Smooth muscle cell (in vitro differentiated cells): ENCODE data around the gene LSAMP. TPM values are rescaled to one million over a fixed set of nuclear protein-coding genes. Genes with fewer than 3 reads are reported as not detected.

Experiments used
- DNase-seq: peaks from one replicate; lab custom pipeline; 2025; ENCODE audit not compliant: unreplicated experiment; lab: John Stamatoyannopoulos, UW
- H2AFZ ChIP-seq: fragments of 200-600 bp; sonication (generic); 2 replicates; pipeline ENCODE4 v1.6.0; 2016; ENCODE audit warnings: antibody characterized with exemption, low read depth, mild to moderate bottlenecking
- H3F3A ChIP-seq: fragments of 200-600 bp; sonication (generic); 2 replicates; pipeline ENCODE4 v1.6.0; 2017; ENCODE audit warnings: antibody characterized with exemption, low read depth
- H3K27ac ChIP-seq: fragments of 200-600 bp; sonication (generic); 2 replicates; pipeline ENCODE4 v1.5.1; 2016; ENCODE audit warnings: low read depth, mild to moderate bottlenecking
- H3K27me3 ChIP-seq: fragments of 200-600 bp; sonication (generic); 2 replicates; pipeline ENCODE4 v1.6.1; 2016; ENCODE audit warnings: low read depth, mild to moderate bottlenecking
- H3K36me3 ChIP-seq: fragments of 200-600 bp; sonication (generic); 2 replicates; pipeline ENCODE4 v1.5.1; 2016; ENCODE audit warnings: low read depth
- H3K4me1 ChIP-seq: fragments of 200-600 bp; sonication (generic); 2 replicates; pipeline ENCODE4 v1.5.1; 2016; ENCODE audit warnings: low read depth
- H3K4me2 ChIP-seq: fragments of 200-600 bp; sonication (generic); 2 replicates; pipeline ENCODE4 v1.6.0; 2016; ENCODE audit warnings: mild to moderate bottlenecking
- H3K4me3 ChIP-seq: fragments of 200-600 bp; sonication (generic); 2 replicates; pipeline ENCODE4 v1.5.1; 2016; ENCODE audit warnings: mild to moderate bottlenecking
- H3K79me2 ChIP-seq: fragments of 200-600 bp; sonication (generic); 2 replicates; pipeline ENCODE4 v1.6.0; 2016; ENCODE audit warnings: low read depth, mild to moderate bottlenecking
- H3K9ac ChIP-seq: fragments of 200-600 bp; sonication (generic); 2 replicates; pipeline ENCODE4 v1.6.0; 2016; ENCODE audit warnings: low read depth
- H3K9me3 ChIP-seq: fragments of 200-600 bp; sonication (generic); replicated peaks from 2 replicates; pipeline ENCODE4 v1.5.1; 2016; ENCODE audit warnings: low read depth
- H4K20me1 ChIP-seq: fragments of 200-600 bp; sonication (generic); 2 replicates; pipeline ENCODE4 v1.6.0; 2016; ENCODE audit warnings: low read depth
- WGBS: methylation state at CpG from one replicate; pipeline ENCODE4 v1.1.7; 2016; ENCODE audit warnings: low lambda C conversion rate; 5-methylcytosine and 5-hydroxymethylcytosine counted together
- polyA plus RNA-seq: library from polyadenylated mRNA; unstranded; fragments of >200 nt; fragmentation: Nextera tagmentation; extraction: Ambion mirVana; gene quantifications from 2 replicates; pipeline ENCODE4 v1.2.1, GENCODE V29; 2016
- total RNA-seq: library from RNA; depleted of rRNA; stranded (reverse); fragments of >200 nt; gene quantifications from 2 replicates; pipeline ENCODE4 v1.2.3, GENCODE V29; 2014
- TF ChIP-seq, protein P1 (sequence below): fragments of 200-600 bp; sonication (generic); IDR thresholded peaks from 2 replicates; pipeline ENCODE4 v1.5.1; 2017; ENCODE audit warnings: borderline replicate concordance, mild to moderate bottlenecking, antibody characterized with exemption; ENCODE audit not compliant: insufficient read depth, poor library complexity, severe bottlenecking

The LSAMP gene
- total and polyA plus RNA-seq, 2 experiments from 2014 or later: 11.2 to 13.6 TPM

DNA sequence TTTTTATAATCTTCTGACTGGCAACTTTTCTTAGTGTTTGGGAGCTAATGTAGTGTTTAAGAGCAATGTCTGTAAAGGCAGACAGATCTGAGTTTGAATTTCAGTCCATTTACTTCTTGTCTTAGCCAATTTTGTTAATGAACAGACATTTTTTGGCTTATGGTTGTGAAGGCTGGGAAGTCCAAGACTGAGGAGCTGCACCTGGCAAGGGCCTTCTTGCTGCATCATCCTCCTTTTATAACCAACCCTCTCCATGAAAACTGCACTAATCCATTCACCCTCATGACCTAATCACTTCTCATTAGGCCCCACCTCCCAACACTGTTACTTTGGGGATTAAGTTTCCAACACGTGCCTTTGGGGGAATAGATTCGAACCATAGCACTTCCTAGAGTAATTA is 657.5 kb downstream of the LSAMP start:
- Histone ChIP-seq H3K4me2 (no peak overlapping the region), H3K9me3 (no peaks in the 10 kb centered on the region), H3K27me3 (no peaks in the 10 kb centered on the region), H3K4me3 (no peak overlapping the region), H2AFZ (no peak overlapping the region), H3K79me2 (no peaks in the 10 kb centered on the region), H4K20me1 (no peaks in the 10 kb centered on the region), H3K9ac (no peak overlapping the region), H3K36me3 (no peaks in the 10 kb centered on the region), H3K27ac (peak overlapping the region; percentile 97), H3K4me1 (peaks cover 22% of the 10 kb centered on the region), H3F3A (peaks cover 8% of the 10 kb centered on the region)
- TF ChIP-seq, protein P1, sequence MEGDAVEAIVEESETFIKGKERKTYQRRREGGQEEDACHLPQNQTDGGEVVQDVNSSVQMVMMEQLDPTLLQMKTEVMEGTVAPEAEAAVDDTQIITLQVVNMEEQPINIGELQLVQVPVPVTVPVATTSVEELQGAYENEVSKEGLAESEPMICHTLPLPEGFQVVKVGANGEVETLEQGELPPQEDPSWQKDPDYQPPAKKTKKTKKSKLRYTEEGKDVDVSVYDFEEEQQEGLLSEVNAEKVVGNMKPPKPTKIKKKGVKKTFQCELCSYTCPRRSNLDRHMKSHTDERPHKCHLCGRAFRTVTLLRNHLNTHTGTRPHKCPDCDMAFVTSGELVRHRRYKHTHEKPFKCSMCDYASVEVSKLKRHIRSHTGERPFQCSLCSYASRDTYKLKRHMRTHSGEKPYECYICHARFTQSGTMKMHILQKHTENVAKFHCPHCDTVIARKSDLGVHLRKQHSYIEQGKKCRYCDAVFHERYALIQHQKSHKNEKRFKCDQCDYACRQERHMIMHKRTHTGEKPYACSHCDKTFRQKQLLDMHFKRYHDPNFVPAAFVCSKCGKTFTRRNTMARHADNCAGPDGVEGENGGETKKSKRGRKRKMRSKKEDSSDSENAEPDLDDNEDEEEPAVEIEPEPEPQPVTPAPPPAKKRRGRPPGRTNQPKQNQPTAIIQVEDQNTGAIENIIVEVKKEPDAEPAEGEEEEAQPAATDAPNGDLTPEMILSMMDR: no peak
- DNase-seq: no peak
- 91% methylated on average over 2 of the region's 2 CpGs for WGBS

DNA sequence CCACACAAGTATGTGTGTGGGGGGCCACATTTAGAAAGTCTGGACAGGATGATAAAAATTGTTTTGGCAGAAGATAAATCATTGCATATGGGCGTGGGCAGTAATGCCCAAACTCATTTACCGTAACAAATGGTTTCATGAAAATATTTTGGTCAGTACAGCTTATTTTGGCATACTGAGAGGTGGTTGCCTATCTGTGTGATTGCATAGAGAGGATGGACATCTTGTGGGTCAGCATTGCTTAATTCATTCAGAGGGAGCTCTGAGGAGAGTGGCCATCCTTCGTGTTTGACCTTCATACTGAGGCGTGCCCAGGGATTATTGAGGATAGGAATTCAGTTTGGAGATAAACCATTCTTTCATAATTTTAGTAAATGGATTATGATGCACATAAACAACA is 659.5 kb downstream of the LSAMP start:
- peak overlapping the region; percentile 84 for H2AFZ ChIP-seq
- H3K9me3 ChIP-seq: no peaks in the 10 kb centered on the region
- no peaks in the 10 kb centered on the region for H3K27me3 ChIP-seq
- H3F3A ChIP-seq: peaks cover 8% of the 10 kb centered on the region
- TF ChIP-seq, protein P1: no peak
- peak overlapping the region; percentile 92 for H3K27ac ChIP-seq
- peaks cover 22% of the 10 kb centered on the region for H3K4me1 ChIP-seq
- 85% methylated on average over 4 of the region's 4 CpGs for WGBS
- H3K9ac ChIP-seq: peak overlapping the region; percentile 90
- DNase-seq: no peak
- no peaks in the 10 kb centered on the region for H3K79me2 ChIP-seq
- no peaks in the 10 kb centered on the region for H4K20me1 ChIP-seq
- peak overlapping the region; percentile 88 for H3K4me2 ChIP-seq
- no peak overlapping the region for H3K4me3 ChIP-seq
- no peaks in the 10 kb centered on the region for H3K36me3 ChIP-seq

DNA sequence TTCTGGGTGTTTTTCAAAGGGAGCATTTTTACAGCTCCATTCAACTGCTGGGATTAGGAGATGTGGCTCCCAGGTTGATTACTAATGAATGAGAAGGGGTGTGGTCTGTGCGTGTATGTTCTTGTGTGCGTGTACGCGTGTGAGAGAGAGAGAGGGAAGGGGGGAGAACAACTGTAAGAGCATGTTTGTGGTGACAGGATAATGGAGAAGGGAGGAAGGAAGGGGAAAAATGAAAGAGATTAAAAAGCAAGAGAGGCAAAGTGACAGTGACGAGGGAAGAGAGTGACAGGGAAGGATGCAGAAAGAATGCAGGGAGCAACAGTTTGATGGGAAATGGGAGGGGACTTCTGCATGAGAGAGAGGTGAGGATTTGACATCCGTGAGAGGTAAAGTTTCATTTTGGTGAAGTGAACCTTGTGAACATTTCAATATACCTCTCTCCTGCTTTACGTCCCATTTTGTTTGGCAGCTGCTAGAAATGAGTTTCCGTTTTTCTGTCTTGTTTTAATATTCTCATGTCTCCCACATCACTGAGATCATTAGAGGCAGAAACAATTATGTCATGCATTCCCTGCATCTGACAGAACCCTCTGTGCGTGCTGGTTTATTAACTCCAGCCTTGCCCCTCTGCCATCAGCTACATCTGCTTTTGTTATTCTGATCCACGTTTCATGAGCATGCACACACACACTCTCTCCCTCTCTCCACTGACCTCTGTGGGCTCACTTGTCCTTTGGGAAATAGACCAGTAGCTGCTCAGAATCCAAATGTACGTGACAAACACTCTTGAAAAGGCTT is 660.3 kb downstream of the LSAMP start:
- Histone ChIP-seq H3K79me2 (no peaks in the 10 kb centered on the region), H2AFZ (peak overlapping the region; percentile 84), H3F3A (peaks cover 2% of the 10 kb centered on the region), H3K27ac (peak overlapping the region; percentile 92), H3K4me2 (peak overlapping the region; percentile 88), H3K4me3 (peak overlapping the region; percentile 82), H4K20me1 (no peaks in the 10 kb centered on the region), H3K9ac (peak overlapping the region; percentile 90), H3K36me3 (no peaks in the 10 kb centered on the region), H3K4me1 (peaks cover 15% of the 10 kb centered on the region), H3K9me3 (no peaks in the 10 kb centered on the region), H3K27me3 (no peaks in the 10 kb centered on the region)
- WGBS: 4% methylated on average over 11 of the region's 11 CpGs
- TF ChIP-seq, protein P1: no peak
- DNase-seq: no peak
